Hematopoietic multipotent progenitor cell treated with erythropoietin and hydrocortisone succinate and interleukin-3 and kit ligand, for 17 days (in vitro differentiated cells): ENCODE measurements around the gene MARK2.
"Not testable (repeated sequence)": the region's sequence is repeated elsewhere in the genome, so short reads cannot be mapped to it uniquely, and the experiment has no call there.

ENCODE experiments used
- DNase-seq: peaks from one replicate; pipeline ENCODE4 v3.0.0-alpha.2; 2015; ENCODE audit warnings: low spot score

Gene MARK2

DNA sequence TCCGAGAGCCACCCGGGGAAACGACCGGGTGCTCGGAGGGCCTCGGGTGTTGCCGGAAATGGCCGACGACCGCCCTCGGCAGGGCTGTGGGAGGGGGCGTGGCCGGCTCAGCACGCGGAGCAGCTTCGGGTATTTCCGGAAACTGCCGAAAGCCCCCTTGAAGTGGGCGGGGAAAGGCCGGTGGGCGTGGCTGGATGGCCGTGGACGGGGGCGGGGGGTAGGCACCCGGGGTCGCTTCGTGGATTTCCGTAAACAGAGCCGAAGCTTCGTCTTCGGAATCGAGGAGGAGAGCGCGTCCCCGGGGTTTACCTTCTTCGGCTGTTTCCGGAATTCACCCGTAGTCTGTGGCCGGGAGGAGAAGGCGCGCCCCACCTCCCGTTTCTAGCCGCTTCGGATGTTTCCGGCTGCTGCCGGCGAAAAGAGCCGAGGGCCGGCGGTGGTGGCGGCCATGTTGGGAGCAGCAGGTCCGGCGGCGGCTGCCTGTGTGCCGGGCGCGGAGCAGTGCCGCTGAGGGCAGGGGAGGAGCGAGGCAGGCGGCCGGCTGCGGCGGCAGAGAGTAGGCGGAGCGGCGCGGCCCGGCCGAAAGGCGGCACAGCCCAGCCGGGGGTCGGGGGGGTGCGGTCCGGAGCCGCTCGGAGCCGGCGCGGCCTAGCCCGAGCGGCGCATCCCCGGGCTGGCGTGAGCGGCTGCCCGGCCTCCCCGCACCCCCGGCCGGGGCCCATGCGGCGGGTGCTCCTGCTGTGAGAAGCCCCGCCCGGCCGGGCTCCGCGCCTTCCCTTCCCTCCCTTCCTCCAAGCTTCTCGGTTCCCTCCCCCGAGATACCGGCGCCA, at the start of gene MARK2:
MARK2 (plus strand) TSS at position 433 of the 830 bp plus-strand sequence; CDS start at position 830, 397 bp downstream.
- DNase-seq = peak; percentile 97

DNA sequence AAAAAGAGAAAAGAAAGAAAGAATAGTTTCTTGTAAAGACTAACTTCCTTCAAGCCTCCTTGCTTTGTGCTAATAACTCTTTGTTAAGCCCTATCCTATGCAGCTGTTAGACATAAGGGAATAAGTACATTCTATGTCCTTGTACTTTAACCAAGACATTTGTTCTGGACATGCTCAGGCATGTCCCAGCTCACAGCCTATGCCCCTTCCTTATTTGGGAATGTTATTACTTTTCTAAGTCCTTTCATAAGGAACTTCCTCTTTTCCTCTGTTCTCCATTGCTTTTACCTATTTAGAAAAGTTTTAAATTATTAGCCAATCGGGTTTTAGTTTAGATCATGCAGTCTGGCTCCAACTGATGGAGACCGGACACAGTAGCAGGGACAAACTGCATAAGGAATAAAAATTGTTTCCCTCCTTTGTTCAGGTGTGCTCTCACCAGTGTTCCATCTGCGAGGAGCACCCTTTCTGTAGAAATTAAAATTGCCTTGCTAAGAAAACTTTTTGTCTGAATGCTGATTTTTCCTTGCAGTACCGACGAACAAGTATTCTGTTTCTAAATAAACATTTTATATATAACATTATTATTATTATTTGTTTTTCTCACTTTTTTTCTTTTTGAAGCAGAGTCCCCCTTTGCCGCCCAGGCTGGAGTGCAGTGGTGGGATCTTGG, 47.3 kb upstream of the MARK2 start:
- no peak for DNase-seq

DNA sequence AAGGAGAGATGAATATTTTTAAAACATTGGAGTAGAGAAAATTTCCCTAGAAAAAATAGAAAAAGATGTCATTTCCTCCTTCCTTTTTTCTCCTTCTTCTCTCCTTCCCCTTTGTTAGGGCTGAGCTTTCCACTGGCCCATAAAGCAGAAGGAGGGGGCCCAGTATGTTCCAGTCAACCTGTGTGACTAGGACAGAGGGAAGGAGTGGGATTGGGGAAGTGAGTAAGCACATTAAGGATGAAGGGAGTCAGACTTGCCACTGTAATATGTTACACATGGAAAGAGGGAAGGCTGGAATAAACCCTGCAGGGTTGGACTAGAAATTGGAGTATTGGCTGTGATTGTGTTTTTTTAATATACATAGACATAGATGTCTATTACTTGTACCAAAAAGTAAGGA, 45.7 kb upstream of the MARK2 start:
- no peak for DNase-seq

DNA sequence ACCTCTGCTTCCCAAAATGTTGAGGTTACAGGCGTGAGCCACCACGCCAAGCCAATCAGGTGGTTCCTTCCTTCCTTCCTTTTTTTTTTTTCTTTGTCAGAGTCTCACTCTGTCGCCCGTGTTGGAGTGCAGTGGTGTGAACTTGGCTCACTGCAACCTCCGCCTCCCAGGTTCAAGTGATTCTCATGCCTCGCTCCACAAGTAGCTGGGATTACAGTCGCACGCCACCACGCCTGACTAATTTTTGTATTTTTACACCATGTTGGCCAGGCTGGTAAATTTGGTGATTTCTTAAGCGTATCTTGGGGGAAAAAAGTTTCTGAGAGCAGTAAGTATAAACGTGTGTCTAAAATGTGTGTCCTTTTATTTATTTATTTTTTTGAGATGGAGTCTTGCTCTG, 43.8 kb upstream of the MARK2 start:
- no peak for DNase-seq

DNA sequence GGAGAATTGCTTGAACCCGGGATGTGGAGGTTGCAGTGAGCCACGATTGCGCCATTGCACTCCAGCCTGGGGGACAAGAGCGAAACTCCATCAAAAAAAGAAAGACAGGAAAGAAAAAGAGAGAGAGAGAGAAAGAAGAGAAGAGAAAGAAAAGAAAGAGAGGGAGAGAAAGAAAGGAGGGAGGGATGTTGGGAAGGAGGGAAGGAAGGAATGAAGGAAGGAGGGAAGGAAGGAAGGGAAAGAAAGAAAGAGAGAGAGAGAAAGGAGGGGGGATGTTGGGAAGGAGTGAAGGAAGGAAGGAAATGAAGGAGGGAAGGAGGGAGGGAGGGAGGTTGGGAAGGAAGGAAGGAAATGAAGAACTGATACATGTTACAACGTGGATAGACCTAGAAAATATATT, 38.0 kb upstream of the MARK2 start:
- no peak for DNase-seq

DNA sequence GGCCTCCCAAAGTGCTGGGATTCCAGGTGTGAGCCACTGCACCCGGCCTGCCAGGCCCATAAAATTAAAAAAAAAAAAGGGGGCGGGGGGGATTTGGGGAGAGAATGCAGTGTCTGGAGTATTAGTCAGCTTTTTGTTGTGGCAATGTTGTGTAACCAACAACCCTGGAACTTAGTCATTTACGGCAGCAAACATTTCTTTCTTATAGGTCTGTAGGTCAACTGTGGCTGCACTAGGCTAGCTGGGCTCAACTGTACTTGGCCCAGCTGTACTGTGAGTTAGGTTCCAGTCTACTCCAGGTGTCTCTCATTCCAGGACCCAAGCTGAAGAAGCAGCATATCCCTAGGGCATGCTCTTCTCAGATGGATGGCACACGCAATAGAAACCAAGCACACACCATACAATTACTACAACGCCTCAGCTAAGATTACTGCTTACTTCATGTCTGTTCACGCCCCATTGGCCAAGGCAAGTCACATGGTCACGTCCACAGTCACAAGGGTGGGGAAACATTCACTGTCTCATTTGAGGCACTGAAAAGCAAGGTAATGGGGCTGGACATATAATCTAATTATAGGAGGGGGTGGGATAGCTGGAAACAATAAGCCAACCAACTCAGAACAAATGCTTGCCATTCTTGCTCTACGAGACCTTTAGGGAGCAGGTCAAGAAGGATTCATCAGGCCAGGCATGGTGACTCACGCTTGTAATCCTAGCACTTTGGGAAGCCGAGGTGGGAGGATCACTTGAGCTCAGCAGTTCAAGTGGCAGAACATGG, 36.1 kb upstream of the MARK2 start:
- no peak for DNase-seq

DNA sequence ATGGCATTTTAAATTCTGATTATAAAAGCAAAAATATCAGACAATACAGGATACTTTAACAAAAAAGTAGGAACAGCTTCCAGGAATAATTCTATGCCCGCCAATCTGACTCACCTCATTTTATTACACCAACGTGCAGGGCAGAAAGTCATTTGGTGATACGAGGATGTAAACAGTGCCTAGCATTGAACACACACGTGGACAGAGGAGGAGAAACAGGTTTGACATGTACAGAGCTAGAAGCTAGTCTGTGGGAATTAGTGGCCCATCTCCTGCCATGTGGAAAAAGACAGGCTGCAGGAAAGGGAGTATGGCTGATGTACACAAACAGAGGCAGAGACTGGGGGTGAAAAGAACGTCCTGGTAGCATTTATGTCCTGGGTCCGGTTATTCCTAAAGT, 34.7 kb upstream of the MARK2 start:
- no peak for DNase-seq

DNA sequence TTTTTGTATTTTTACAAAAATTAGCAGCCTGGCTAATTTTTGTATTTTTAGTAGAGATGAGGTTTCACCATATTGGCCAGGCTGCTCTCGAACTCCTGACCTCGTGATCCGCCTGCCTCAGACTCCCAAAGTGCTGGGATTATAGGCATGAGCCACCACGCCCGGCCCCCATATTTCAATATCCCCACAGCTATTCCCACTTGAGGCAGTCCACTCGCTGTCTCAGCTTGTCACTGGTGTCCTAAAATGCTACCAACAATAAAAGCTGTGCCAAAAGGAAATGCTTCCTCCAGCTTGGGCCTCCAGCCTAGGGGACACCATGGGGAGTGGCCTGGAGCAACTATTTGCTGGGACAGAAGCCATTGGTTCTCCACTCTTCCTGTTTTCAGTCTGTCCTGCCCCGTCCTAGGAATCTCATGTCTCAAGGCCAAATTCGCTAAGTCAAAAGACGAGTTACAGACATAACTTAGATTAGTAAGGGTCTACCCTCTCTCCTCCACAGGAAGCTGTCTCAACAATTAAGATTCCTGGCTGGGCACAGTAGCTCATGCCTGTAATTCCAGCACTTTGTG, 33.0 kb upstream of the MARK2 start:
- DNase-seq = no peak

DNA sequence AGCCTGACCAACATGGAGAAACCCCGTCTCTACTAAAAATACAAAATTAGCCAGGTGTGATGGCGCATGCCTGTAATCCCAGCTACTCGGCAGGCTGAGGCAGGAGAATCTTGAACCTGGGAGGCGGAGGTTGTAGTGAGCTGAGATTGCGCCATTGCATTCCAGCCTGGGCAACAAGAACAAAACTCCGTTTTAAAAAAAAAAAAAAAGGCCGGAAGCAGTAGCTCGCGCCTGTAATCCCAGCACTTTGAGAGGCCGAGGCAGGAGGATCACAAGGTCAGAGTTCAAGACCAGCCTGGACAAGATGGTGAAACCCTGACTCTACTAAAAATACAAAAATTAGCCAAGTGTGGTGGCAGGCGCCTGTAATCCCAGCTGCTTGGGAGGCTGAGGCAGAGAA, 28.5 kb upstream of the MARK2 start:
- not testable (repeated sequence) for DNase-seq

DNA sequence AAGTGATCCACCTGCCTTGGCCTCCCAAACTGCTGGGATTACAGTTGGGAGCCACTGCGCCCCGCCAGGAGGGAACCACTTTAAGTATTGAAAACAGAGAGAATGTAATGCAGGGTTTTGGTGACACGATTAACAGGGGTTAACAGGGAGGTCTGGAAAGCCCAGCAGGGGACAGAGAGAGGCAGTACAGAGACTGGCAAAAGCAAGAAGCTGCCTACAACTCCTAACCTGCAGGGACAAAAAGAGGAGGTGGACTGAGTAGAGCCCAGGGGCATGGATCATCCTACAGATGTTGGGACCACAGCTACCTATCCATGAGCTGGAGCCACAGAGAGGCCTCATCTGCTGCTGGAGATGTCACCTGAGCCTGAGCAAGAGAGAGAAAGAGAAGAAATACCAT, 27.4 kb upstream of the MARK2 start:
- no peak for DNase-seq

DNA sequence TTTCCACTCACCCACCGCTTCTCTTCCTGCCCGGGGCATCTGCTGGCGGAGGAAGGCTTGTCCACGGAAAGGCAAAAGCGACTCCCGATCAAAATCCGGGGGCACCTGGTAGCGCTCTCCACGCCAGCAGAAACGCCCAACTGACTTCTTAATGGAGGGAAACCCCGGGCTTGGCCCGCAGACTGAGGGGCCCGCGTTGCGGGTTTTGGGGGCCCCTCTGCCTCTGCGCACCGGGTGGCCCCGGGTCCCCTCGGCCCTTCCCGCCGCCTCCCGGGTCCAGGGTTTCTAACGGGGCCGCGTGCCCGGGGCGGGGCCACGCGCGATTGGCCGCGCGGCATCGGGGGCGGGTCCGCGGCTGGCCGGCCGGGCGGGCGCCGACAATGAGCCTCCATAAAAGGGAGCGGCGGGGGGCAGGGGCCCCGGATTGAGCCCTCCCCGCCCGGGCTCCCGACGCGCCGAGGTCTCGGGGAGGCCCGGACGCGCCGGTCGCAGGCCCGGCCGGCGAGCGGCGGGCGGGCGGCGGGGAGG, 25.8 kb upstream of the MARK2 start, which contains the start of gene SPINDOC:
SPINDOC (plus strand) TSS at position 422 of the 528 bp plus-strand sequence. CDS start 231 bp downstream, outside the sequence.
- DNase-seq = no peak

DNA sequence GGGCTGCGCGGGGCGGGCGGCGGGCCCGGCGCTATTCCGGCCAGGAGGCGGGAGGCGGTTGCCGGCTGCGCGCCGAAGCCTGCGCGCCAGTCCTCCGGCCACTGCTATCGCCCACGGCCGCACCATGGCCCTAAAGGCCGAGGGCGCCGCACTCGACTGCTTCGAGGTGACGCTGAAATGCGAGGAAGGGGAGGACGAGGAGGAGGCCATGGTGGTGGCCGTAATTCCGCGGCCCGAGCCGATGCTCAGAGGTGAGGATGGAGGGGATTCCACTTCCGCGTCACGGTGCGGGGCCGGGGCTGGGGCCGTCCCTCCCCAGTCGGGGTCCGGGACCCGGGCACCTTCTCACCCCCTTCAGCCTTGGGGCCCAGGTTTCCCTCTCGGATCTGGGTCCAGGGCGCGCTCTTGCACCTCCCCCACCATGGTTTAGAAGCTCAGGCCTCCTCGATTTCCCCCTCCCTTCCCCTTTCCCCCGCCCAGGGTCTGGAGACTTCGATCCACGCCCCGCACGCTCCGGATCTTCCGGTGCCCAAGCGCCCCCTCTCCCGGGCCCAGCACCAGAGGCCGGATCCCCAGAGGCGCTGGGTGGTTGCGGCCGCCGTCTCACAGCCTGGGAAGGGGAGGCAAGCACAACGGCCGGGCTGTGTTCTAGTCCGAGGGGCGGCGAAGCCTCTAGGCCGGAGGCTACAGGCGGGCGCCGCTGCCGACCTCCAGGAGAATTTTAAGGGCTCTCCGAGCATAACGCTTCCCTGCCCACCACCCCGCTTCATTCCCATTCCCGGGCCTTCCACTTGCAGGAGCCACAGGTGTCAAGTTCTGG, 25.1 kb upstream of the MARK2 start:
- DNase-seq = no peak

DNA sequence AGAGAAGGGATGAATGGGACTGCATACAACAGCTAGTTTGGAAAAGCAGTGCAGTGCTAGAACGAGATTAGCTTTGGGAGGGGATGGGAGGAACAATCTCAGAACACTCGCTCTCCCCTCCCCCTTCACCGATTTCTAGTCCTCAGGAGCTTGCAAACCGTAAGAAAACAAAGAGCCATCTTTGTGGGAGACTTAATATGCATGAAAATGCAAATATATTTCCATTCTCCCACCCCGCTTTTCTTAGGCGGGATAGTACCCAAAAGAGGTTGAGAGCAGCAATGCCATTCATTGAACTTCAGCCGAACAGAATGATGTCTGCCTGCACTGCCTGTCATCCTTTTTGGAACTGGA, 24.6 kb upstream of the MARK2 start:
- no peak for DNase-seq

DNA sequence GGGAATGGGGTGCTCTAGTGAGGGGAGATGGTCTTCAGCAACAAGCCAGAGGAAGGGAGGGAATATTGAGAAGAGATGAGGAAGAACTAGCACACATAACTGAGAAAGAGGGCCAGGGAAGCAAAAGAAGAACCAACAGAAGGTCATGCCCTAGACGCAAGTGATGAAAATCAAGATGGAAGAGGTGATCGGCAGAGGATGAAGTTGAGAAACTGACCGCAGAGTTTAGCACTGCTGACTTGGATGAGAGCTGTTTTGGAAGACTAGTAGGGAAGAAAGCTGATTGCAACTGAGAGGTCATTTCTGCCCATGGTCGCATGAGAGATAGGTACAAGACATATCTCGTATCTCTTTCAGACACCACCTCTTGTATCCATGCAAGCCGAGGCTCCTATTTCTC, 22.7 kb upstream of the MARK2 start:
- no peak for DNase-seq

DNA sequence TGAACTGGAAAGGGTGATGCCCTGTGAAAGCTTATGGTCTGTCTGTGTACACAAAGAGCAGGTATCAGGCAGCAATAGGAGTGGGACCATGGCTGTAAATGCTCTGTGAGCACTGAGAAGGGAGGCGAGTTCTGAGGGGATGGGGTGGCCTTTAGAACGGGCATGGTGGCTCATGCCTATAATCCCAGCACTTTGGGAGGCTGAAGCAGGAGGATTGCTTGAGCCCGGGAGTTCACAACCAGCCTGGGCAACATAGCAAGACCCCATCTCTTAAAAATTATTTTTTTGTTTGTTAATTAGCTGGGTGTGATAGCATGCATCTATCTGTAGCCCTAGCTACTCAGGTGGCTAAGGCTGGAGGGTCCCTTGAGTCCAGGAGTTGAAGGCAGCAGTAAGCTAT, 22.2 kb upstream of the MARK2 start:
- no peak for DNase-seq

DNA sequence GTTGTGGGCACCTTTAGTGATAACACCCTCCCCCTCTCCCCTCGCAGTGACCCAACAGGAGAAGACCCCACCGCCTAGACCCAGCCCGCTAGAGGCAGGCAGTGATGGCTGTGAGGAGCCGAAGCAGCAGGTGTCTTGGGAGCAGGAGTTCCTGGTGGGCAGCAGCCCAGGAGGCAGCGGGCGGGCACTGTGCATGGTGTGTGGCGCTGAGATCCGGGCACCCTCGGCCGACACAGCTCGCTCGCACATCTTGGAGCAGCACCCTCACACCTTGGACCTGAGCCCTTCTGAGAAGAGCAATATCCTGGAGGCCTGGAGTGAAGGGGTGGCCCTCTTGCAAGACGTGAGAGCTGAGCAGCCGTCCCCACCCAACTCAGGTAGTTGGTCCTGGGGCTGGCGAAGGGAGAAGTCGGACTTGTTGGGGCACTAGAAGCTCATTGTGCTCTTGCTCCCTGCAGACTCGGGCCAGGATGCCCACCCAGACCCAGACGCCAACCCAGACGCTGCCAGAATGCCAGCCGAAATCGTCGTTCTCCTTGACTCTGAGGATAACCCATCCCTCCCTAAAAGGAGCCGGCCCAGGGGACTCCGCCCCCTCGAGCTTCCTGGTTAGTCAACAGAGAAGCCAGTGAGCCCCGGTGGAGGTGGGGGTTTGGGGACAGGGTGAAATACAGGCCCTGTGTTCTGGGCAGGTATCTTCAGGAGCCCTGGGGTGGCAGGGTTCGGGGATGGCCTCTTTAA, 21.0 kb upstream of the MARK2 start:
- no peak for DNase-seq

DNA sequence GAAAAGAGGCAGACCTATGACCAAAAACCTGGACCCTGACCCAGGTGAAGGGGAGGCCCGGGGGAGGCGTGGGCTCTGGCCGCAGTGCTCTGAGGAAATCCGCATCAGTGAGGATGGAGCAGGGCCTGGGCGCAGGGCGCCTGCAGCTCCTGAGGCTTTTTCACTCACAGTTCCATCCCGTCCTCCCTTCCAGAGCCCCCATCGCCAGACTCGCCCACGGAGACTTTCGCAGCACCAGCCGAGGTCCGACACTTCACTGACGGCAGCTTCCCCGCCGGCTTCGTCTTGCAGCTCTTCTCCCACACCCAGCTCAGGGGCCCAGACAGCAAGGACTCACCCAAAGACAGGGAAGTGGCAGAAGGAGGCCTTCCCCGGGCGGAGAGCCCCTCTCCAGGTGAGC, 20.3 kb upstream of the MARK2 start:
- DNase-seq = no peak

DNA sequence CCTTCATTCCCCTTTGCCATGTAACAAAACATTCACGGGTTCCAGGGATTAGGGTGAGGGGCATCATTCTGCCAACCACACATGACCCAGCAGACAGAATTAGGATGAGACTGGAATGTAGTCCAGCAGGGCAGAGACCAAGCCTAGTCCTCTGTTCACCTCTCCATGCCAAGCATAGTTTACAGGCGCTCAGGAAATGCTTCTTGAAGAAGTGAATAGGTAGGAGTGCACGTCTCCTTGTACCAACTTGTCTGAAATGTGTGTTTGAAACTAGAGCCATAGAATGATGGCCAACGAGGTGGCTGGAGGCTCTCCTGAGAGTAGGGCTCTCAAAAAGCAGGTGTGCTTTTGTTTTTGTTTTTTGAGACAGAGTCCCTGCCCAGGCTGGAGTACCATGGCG, 17.5 kb upstream of the MARK2 start:
- no peak for DNase-seq

DNA sequence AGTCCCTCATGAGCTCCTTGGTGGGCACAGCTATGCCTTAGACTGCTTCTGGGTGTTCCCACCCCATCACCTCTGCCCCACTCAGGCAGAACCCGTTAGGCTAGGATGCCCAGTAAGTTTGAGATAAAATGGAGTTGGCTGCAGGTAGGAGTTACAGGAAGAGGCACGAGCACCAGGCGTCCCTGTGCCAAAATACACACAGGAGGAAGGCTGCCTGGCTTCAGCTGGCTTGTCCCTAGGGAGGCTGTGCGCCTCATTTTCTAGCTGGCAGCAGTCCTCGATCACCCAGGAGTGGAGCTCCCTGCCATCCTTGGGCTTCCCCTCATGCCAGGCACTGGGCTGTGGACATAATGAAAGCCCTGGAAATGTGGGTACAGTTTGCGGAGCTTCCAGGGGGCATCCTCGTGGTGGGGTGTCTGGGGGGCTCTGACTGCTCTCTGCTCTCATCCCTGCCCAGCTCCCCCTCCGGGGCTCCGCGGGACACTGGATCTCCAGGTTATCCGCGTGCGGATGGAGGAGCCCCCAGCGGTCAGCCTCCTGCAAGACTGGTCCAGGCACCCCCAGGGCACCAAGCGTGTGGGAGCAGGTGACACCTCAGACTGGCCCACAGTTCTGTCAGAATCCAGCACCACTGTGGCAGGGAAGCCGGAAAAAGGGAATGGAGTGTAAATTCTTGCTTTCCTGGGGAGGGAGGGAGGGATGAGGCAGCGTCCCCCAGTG, 12.3 kb upstream of the MARK2 start:
- no peak for DNase-seq
